Measurements from ENCODE around the gene SLC25A29. TPM values are rescaled to one million over a fixed set of nuclear protein-coding genes. Genes with fewer than 3 reads are reported as not detected.

The SLC25A29 gene, protein sequence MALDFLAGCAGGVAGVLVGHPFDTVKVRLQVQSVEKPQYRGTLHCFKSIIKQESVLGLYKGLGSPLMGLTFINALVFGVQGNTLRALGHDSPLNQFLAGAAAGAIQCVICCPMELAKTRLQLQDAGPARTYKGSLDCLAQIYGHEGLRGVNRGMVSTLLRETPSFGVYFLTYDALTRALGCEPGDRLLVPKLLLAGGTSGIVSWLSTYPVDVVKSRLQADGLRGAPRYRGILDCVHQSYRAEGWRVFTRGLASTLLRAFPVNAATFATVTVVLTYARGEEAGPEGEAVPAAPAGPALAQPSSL
- total RNA-seq (2012; rRNA removed) (6.5 and 6.9 TPM in 2 replicates), polyA plus RNA-seq (2012; rRNA removed) (37.7 and 42.6 TPM in 2 replicates), Bru-seq, nascent RNA (percentile 83 among the genes with signal in this experiment), BruChase-seq, experiment 1, labeled RNA remaining after a 6-hour chase (percentile 94 among the genes with signal in this experiment), BruChase-seq, experiment 2, labeled RNA remaining after a 2-hour chase (percentile 93 among the genes with signal in this experiment)
- polyA plus RNA-seq (2012; cell fraction: cytosol; rRNA removed), result 17.9 and 46.0 TPM in 2 replicates
- polyA plus RNA-seq (2012; cell fraction: nucleus; rRNA removed; ENCODE audit: low replicate concordance), result 218 and 643 TPM in 2 replicates
- long read RNA-seq, full-length matches to known transcripts, result 65 of 136 reads
- long read RNA-seq, partial matches to known transcripts, result 0 of 136 reads
- long read RNA-seq, other reads (novel, unspliced or antisense), result 71 of 136 reads

DNA sequence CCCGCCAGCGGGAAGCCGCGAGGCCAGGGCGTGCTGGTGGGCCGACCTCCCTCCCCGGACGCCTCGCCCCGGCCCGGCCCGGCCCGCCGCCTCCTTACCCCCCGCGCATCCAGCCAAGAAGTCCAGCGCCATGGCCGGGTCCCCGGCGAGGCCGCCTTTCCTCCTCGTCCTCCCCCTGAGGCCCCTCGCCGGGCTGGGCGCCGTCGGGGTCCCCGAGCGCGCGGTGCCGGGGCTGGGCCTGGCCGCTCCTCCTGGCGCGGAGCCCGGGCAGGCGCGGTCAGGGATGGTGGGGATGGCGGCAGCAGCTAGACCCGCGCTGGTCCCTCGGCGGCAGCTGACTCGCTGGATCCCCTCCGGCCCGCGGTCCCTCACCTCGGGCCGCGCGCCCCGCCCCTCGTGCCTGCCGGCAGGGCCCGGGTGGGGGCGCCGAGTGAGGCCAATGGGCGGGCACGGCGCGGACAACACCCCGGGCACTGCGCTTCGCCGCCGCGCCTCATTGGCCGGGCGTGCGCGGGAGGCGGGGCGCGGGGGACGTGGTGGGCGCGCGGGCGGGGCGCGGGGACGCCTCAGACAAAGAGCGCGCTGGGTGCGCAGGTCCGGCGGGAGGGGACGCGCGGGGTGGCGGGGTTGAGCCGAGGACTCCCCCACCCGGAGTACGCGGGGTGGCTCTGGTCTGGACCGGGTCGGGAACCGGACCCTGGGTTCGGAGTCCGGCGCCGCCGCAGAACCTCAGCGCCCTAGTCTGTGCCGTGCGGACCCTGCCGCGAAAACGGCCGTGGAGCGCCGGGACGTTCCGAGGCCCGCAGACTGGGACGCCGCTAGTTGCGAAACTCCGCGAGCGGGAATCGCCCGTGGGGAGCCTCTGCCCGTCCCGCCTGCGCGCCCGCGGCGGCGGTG, at the start of gene SLC25A29:
Gene SLC25A29 (minus strand): TSS at position 344 of the 897 bp plus-strand sequence. CDS start 212 bp downstream, at position 132.
- peak; percentile 78 for DNase-seq
- peak within 1 kb of the TSS; percentile 98 for H2AFZ ChIP-seq (replicated peaks; ENCODE audit: low read length, poor library complexity)
- peak within 1 kb of the TSS; percentile 88 for H3K27ac ChIP-seq (ENCODE audit: insufficient read depth, low read length)
- peak within 1 kb of the TSS; percentile 90 for H3K14ac ChIP-seq (replicated peaks; ENCODE audit: low read depth, low read length)
- POLR2A ChIA-PET (ENCODE audit: unreplicated experiment), result no interaction called here
- peaks cover 7% of the 10 kb centered on the region; the same call in 1 of the 2 replicates for H3K36me3 ChIP-seq (ENCODE audit: control insufficient read depth, insufficient read depth, low read length)
- peak within 1 kb of the TSS; percentile 92 for H3K9ac ChIP-seq (ENCODE audit: low read depth, low read length)
- peak within 1 kb of the TSS; percentile 88 for H3K4me3 ChIP-seq (ENCODE audit: insufficient read depth, low read depth, low read length)
- no peaks in the 10 kb centered on the region for H3K9me3 ChIP-seq (ENCODE audit: control insufficient read depth, insufficient read depth, low read length)
- no peak within 1 kb of the TSS for H2BK15ac ChIP-seq (ENCODE audit: low read depth, low read length)
- peak within 1 kb of the TSS; percentile 79 for H4K91ac ChIP-seq (ENCODE audit: insufficient read depth, low read depth, low read length)
- H3K56ac ChIP-seq (ENCODE audit: extremely low read depth, insufficient read depth, low read length), result peak within 1 kb of the TSS; percentile 59
- H3K4me1 ChIP-seq (ENCODE audit: control insufficient read depth, insufficient read depth, low read length), result peaks cover 15% of the 10 kb centered on the region; the same call in 1 of the 2 replicates
- H2AK5ac ChIP-seq (ENCODE audit: low read depth, low read length), result peak within 1 kb of the TSS; percentile 76
- BruUV-seq (replicated peaks), result no TSS peak
- H2BK120ac ChIP-seq (ENCODE audit: low read depth, low read length), result peak within 1 kb of the TSS; percentile 52
- peak within 1 kb of the TSS; percentile 42; the same call in 1 of the 2 replicates for H3K18ac ChIP-seq (ENCODE audit: low read depth, low read length)
- intact Hi-C loops (cut with micrococcal nuclease) (loop anchor here (2.0 to 5.0 kb wide), 3 partner anchors 36 to 70 kb away; partner anchors contain the start of gene WDR25), in situ Hi-C loops (cut with MboI; ENCODE audit: low sequenced_read_pairs) (no loop called here), dilution Hi-C loops (cut with HindIII; ENCODE audit: low sequenced_read_pairs, unreplicated experiment) (no loop called here)
- no peaks in the 10 kb centered on the region for H3K27me3 ChIP-seq (ENCODE audit: control insufficient read depth, insufficient read depth, low read length)
- peak within 1 kb of the TSS; percentile 84 for H2BK5ac ChIP-seq (ENCODE audit: low read depth, low read length, poor library complexity, severe bottlenecking)
- no peak within 1 kb of the TSS; the same call in 1 of the 2 replicates for H2BK20ac ChIP-seq (ENCODE audit: low read depth, low read length)
- peak within 1 kb of the TSS; percentile 98 for H2AK9ac ChIP-seq (replicated peaks; ENCODE audit: low read depth, low read length, poor library complexity)
- H4K20me1 ChIP-seq (ENCODE audit: insufficient read depth, low read length), result peaks cover 35% of the 10 kb centered on the region
- H3K9me1 ChIP-seq (ENCODE audit: insufficient read depth, low read length), result peaks cover 4% of the 10 kb centered on the region
- peak within 1 kb of the TSS; percentile 90 for H4K5ac ChIP-seq (ENCODE audit: low read depth, low read length)
- peak within 1 kb of the TSS; percentile 94 for H3K4me2 ChIP-seq (ENCODE audit: low read depth, low read length)
- H3K79me1 ChIP-seq (ENCODE audit: low read depth in 1 of 2, low read length in 2 of 2), result peaks cover 12 to 59% of the 10 kb centered on the region in 2 experiments
- ATAC-seq (ENCODE audit: low read depth), result peak; percentile 91
- CTCF ChIA-PET, result no interaction called here
- WGBS, 2 experiments (ENCODE audit: extremely low coverage in 2 of 2, insufficient read length in 1 of 2), result 0% methylated on average over 70 of the region's 131 CpGs; no CpG with 5 or more reads in 1 of the 2 experiments
- peak within 1 kb of the TSS; percentile 89 for H3K23ac ChIP-seq (ENCODE audit: low read depth, low read length)
- H4K8ac ChIP-seq (ENCODE audit: low read depth in 2 of 2, low read length in 2 of 2), result peak within 1 kb of the TSS; percentile 79 to 82
- H3K4ac ChIP-seq (ENCODE audit: low read depth, low read length), result peak within 1 kb of the TSS; percentile 79
- no peak for TF ChIP-seq RFX5 (IDR thresholded peaks at IDR 0.05; ENCODE audit: low read depth, low read length)
- no peak for TF ChIP-seq RCOR1 (IDR thresholded peaks at IDR 0.05; ENCODE audit: insufficient replicate concordance, low read length)
- TF ChIP-seq, protein P1, sequence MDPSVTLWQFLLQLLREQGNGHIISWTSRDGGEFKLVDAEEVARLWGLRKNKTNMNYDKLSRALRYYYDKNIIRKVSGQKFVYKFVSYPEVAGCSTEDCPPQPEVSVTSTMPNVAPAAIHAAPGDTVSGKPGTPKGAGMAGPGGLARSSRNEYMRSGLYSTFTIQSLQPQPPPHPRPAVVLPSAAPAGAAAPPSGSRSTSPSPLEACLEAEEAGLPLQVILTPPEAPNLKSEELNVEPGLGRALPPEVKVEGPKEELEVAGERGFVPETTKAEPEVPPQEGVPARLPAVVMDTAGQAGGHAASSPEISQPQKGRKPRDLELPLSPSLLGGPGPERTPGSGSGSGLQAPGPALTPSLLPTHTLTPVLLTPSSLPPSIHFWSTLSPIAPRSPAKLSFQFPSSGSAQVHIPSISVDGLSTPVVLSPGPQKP (IDR thresholded peaks at IDR 0.05; ENCODE audit: borderline replicate concordance, low read depth, low read length), result no peak
- peak; percentile 57; the same call in 1 of the 2 replicates for TF ChIP-seq MXI1 (IDR thresholded peaks at IDR 0.05; ENCODE audit: borderline replicate concordance, low read depth, low read length)
- TF ChIP-seq, protein P2, sequence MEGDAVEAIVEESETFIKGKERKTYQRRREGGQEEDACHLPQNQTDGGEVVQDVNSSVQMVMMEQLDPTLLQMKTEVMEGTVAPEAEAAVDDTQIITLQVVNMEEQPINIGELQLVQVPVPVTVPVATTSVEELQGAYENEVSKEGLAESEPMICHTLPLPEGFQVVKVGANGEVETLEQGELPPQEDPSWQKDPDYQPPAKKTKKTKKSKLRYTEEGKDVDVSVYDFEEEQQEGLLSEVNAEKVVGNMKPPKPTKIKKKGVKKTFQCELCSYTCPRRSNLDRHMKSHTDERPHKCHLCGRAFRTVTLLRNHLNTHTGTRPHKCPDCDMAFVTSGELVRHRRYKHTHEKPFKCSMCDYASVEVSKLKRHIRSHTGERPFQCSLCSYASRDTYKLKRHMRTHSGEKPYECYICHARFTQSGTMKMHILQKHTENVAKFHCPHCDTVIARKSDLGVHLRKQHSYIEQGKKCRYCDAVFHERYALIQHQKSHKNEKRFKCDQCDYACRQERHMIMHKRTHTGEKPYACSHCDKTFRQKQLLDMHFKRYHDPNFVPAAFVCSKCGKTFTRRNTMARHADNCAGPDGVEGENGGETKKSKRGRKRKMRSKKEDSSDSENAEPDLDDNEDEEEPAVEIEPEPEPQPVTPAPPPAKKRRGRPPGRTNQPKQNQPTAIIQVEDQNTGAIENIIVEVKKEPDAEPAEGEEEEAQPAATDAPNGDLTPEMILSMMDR (conservative IDR thresholded peaks at IDR 0.05; ENCODE audit: low read depth, low read length), result no peak
- no peak for TF ChIP-seq RAD21 (IDR thresholded peaks at IDR 0.05; ENCODE audit: low read length)
- TF ChIP-seq, protein P3, sequence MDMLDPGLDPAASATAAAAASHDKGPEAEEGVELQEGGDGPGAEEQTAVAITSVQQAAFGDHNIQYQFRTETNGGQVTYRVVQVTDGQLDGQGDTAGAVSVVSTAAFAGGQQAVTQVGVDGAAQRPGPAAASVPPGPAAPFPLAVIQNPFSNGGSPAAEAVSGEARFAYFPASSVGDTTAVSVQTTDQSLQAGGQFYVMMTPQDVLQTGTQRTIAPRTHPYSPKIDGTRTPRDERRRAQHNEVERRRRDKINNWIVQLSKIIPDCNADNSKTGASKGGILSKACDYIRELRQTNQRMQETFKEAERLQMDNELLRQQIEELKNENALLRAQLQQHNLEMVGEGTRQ (IDR thresholded peaks at IDR 0.05; ENCODE audit: low read depth, low read length), result 0 out of 2 replicates have a peak, but pooled peaks have one; percentile 32
- TF ChIP-seq MAFK (IDR thresholded peaks at IDR 0.05; ENCODE audit: low read depth, low read length), result no peak
- peak; percentile 86 for TF ChIP-seq CEBPB (IDR thresholded peaks at IDR 0.05; ENCODE audit: low read depth, low read length)

Measured in IMR-90 (cell line).